Measurements from ENCODE around the gene MMP20. TPM values are rescaled to one million over a fixed set of nuclear protein-coding genes. Genes with fewer than 3 reads are reported as not detected.
A peak's percentile ranks its signal among the peaks of the same experiment; 100 is the strongest.

MMP20 gene
- polyA plus RNA-seq, 1 of the 3 experiments (the other 2 are of a cell fraction) = not detected

DNA sequence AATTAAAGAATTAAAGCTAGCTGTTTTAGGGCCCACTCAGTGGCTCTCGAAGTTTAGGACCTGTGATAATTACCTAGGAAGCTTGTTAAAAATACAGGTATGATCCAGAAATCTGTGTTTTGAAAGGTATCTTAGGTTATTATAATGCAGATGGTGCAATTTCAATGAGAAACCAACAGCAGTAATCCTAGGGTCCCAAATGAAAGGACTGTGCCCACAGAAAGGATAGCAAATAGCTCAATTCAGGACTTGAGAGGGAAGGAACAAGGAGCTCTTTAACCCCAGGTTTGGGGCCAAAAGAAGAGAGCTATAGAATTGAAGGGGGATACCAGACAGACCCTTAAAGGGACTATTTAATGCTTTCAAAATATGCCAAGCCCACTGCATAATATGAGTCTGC, 11.7 kb downstream of the MMP20 start:
- Histone ChIP-seq H3K36me3 (replicated peaks in 1 of 2; ENCODE audit: control insufficient read depth in 1 of 2, insufficient read depth in 2 of 2, low read length in 1 of 2) (no peaks in the 10 kb centered on the region), H2AFZ (ENCODE audit: low read depth) (peak overlapping the region; percentile 49; the same call in 1 of the 2 replicates), H3K9ac (no peak overlapping the region), H3K27ac (ENCODE audit: low read depth in 2 of 2, low read length in 1 of 2) (no peak overlapping the region), H3K4me2 (no peak overlapping the region), H3K4me1 (ENCODE audit: control insufficient read depth in 1 of 2, insufficient read depth in 2 of 2, low read depth in 1 of 2, low read length in 1 of 2) (0 out of 4 replicates have a peak, but pooled peaks cover 0 to 5% of the 10 kb centered on the region in 2 experiments), H3K9me2 (no peaks in the 10 kb centered on the region), H3K9me3 (no peaks in the 10 kb centered on the region), H3F3A (replicated peaks; ENCODE audit: insufficient read depth) (peaks cover 11% of the 10 kb centered on the region), H3K4me3 (ENCODE audit: low read depth in 2 of 2, low read length in 1 of 2) (no peak overlapping the region), H3K27me3 (ENCODE audit: insufficient read depth) (no peaks in the 10 kb centered on the region), H3K79me2 (ENCODE audit: insufficient read depth) (no peaks in the 10 kb centered on the region), H4K20me1 (ENCODE audit: insufficient read depth) (no peaks in the 10 kb centered on the region)
- POLR2A ChIA-PET = no interaction called here
- TF ChIP-seq ELF1 (IDR thresholded peaks at IDR 0.05) = no peak
- TF ChIP-seq USF2 (IDR thresholded peaks at IDR 0.05; ENCODE audit: borderline replicate concordance, low read depth, low read length) = no peak
- TF ChIP-seq RAD21 (IDR thresholded peaks at IDR 0.05; ENCODE audit: low read length) = no peak
- no peak for TF ChIP-seq TEAD4 (IDR thresholded peaks at IDR 0.05; ENCODE audit: borderline replicate concordance, insufficient read depth)
- TF ChIP-seq MEF2A (IDR thresholded peaks at IDR 0.05; ENCODE audit: borderline replicate concordance, low read depth) = no peak
- no peak for TF ChIP-seq REST (IDR thresholded peaks at IDR 0.05; ENCODE audit: low read depth, low read length)
- no peak for TF ChIP-seq POLR2AphosphoS5 (IDR thresholded peaks at IDR 0.05; ENCODE audit: low read depth, low read length)
- TF ChIP-seq FOXM1 (IDR thresholded peaks at IDR 0.05; ENCODE audit: low read depth) = no peak
- TF ChIP-seq PBX3 (IDR thresholded peaks at IDR 0.05) = no peak
- 73% methylated on average over 1 of the region's 1 CpG for WGBS (ENCODE audit: low lambda C conversion rate)
- no peak for DNase-seq
- CTCF ChIA-PET = interaction anchor here (1.9 kb wide), 1 partner anchor 53 kb away, joined by 6 read pairs; no protein-coding TSS in a partner anchor

DNA sequence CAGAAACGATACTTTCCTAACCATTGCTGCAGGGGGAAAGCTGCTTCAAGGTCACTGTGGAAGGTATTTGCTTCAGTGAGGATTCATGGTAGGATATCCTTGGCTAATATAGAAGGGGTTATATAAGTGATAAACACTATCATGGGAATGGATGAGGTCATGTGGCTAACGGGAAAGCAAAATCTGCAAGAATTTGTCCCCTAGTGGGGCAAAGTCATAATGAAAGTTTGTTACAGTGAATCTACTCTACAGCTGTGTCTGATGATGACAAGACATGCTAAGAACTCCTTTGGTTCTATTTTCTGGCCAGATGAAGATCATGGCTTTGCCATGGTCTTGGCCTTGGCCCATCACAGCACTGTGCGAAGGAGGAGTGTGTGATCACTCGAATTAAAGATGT, 13.8 kb downstream of the MMP20 start:
- Histone ChIP-seq H4K20me1 (ENCODE audit: insufficient read depth) (no peaks in the 10 kb centered on the region), H3K4me3 (ENCODE audit: low read depth in 2 of 2, low read length in 1 of 2) (no peak overlapping the region), H3K9me2 (no peaks in the 10 kb centered on the region), H2AFZ (ENCODE audit: low read depth) (no peak overlapping the region), H3K79me2 (ENCODE audit: insufficient read depth) (no peaks in the 10 kb centered on the region), H3K9me3 (no peaks in the 10 kb centered on the region), H3K27ac (ENCODE audit: low read depth in 2 of 2, low read length in 1 of 2) (no peak overlapping the region), H3K36me3 (replicated peaks in 1 of 2; ENCODE audit: control insufficient read depth in 1 of 2, insufficient read depth in 2 of 2, low read length in 1 of 2) (no peaks in the 10 kb centered on the region), H3K4me1 (ENCODE audit: control insufficient read depth in 1 of 2, insufficient read depth in 2 of 2, low read depth in 1 of 2, low read length in 1 of 2) (0 out of 4 replicates have a peak, but pooled peaks cover 0 to 5% of the 10 kb centered on the region in 2 experiments), H3K9ac (no peak overlapping the region), H3K27me3 (ENCODE audit: insufficient read depth) (no peaks in the 10 kb centered on the region), H3F3A (replicated peaks; ENCODE audit: insufficient read depth) (peaks cover 8% of the 10 kb centered on the region), H3K4me2 (no peak overlapping the region)
- TF ChIP-seq, protein P1, sequence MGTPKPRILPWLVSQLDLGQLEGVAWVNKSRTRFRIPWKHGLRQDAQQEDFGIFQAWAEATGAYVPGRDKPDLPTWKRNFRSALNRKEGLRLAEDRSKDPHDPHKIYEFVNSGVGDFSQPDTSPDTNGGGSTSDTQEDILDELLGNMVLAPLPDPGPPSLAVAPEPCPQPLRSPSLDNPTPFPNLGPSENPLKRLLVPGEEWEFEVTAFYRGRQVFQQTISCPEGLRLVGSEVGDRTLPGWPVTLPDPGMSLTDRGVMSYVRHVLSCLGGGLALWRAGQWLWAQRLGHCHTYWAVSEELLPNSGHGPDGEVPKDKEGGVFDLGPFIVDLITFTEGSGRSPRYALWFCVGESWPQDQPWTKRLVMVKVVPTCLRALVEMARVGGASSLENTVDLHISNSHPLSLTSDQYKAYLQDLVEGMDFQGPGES (IDR thresholded peaks at IDR 0.05; ENCODE audit: low read depth, low read length) = no peak
- no peak for TF ChIP-seq NRF1 (IDR thresholded peaks at IDR 0.05; ENCODE audit: low read depth, low read length)
- no peak for TF ChIP-seq RAD21 (IDR thresholded peaks at IDR 0.05; ENCODE audit: low read length)
- ChIA-PET CTCF (no interaction called here), POLR2A (no interaction called here)
- no peak for DNase-seq
- 64% methylated on average over 4 of the region's 4 CpGs for WGBS (ENCODE audit: low lambda C conversion rate)

Measured in SK-N-SH (cell line).